NCI-H146 (cell line): Measurements from ENCODE around the gene WIZ.
"Not testable (repeated sequence)": the region's sequence is repeated elsewhere in the genome, so short reads cannot be mapped to it uniquely, and the experiment has no call there.

Experiments
- DNase-seq: peaks from one replicate; lab custom pipeline; 2025; lab: John Stamatoyannopoulos, UW

WIZ gene

DNA sequence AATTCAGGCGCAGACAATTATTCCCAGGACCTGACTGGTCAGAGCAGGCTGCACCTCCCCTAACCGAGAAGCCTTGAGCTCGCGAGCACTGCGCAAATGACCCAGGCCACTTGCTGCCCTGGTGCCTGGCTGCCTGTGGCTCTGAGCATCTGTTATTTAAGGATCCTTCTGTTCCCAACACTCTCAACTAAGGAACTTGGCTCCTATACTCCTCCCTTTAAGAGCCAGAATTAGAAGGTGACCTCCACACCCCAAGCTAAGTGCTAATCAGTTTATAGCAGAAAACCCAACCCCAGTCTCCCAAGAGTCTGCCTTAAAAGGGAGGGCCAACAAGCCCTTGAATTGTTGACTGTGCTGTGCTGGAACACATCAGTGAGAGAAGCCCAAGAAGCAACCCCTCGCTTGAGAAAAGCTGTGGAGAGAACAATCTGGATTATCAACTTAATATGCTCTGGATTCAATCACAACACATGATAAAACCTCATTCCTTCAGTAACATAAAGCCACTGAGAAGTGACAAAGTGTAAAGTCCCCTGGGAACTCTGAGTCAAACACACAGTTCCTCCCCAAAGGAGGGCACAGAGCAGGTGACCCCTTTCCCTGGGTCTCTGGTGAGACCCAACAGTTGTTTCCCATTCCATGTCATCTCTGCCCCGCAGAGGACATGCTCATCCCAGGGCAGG lies 45.5 kb downstream of the WIZ start:
- DNase-seq: no peak

DNA sequence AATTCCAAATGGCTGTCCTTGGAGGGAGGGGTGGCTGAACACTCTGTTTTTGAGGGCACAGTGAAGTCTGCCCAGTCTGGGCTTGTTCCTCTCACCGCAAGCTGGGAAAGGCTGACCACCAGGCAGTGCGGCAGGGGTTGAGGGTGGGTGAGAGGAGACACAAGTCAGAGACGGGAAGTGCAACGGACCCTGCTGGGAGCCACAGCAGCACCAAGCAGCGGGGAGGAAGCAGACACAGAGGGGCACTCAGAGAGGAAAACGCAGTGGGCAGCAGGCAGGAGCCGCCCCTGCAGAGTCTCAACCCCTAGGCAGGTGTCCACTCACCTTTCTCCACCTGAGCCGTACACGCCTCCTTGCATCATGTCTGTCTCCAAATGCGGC lies 46.6 kb downstream of the WIZ start:
- no peak for DNase-seq

GRCh38 chr19:15402411-15403150 lies 47.2 kb downstream of the WIZ start:
- no peak for DNase-seq

- DNase-seq: no peak
Observed at GRCh38 chr19:15401397-15401710, 48.4 kb downstream of the WIZ start.

DNA sequence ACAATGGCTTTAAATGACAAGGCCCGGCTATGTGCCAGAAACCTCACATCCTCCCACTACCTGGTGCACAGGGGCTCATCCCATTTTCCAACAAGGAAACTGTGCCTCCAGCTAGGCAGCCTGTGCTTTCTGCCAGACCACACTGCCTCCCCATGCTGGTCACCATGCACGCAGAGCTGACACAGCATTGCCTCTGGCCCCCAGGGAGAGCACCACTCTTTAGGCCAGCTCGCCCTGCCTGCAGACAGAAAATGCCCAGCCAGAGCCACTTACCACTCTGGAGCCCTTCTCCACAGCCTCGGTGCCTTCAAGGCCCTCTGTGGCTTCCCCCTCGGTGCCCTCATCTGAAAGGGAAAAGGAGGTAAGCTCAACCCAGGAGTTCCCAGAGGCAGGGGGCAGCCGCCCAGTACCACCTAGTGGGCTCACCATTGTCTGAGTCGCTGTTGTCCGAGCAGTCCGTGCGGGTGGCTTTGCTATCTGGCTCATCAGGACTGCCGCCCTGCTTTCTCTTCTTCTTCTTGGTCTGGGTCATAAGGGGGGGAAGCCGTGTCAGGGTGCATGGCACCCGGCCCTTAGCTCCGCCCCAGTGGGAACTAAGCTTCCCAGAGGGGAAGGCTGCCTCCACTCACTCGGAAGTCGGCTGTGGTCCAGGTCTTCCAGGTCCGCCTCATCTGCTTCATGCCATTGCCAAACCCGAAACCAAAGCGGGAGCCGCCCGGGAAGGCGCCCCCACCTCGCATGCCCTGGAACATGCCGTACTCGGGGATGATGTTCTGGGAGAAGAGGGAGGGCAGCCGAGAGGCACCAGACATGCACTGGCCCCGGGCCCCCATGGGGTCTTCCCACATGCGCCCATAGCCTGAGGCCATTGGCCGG lies 49.0 kb downstream of the WIZ start:
- DNase-seq: no peak

GRCh38 chr19:15399635-15400034 lies 50.1 kb downstream of the WIZ start:
- no peak for DNase-seq

DNA sequence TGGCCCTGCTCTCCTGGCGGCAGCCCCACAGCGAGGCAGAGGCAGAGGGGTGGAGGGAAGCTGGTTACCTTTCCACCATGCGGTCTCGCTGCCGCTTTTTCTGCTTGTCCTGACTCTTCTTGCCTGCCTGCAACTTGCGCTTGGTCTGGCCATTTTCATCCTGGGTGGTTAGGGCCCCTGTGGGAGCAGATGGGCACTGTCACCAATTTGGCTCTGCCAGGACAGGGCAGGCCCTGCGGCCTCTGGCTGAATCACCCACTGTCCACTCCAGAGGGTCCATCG lies 50.6 kb downstream of the WIZ start:
- DNase-seq: no peak

- no peak for DNase-seq
Observed at GRCh38 chr19:15398501-15399233, 51.1 kb downstream of the WIZ start.

GRCh38 chr19:15397782-15398181 lies 52.0 kb downstream of the WIZ start:
- no peak for DNase-seq

GRCh38 chr19:15397236-15397635 lies 52.5 kb downstream of the WIZ start:
- no peak for DNase-seq

DNA sequence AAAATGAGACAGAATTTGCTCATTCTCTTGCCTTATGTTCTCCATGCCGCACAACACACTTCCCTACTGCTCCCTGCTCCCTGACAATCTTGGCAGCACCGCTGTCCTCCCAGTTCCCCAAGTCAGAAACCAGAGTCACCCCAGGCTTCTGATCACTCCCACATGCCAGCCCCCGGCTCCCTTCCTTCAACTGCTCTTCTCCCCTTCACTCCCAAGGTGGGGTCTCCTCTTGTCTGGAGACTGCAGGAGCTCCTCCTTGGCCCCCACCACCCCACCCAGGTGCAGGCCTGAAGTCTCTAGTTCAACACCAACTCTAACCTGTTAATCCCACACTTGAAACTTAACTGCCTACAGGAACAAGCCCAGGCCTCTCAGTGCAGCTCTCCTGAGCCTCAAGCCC lies 53.3 kb downstream of the WIZ start:
- DNase-seq: no peak

DNA sequence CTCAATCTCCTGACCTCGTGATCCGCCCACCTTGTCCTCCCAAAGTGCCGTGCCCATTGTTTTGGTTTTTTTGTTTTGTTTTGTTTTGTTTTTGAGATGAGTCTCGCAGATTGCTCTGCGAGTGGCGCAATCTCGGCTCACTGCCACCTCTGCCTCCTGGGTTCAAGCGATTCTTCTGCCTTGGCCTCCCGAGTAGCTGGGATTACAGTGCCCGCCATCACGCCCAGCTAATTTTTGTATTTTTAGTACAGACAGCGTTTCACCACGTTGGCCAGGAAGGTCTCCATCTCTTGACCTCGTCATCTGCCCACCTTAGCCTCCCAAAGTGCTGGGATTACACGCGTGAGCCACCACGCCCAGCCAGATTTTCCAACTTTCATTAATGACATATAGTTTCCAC lies 54.5 kb downstream of the WIZ start:
- not testable (repeated sequence) for DNase-seq

GRCh38 chr19:15394426-15394825 lies 55.3 kb downstream of the WIZ start:
- no peak for DNase-seq

- DNase-seq: no peak
Observed at GRCh38 chr19:15393963-15394362, 55.8 kb downstream of the WIZ start.

GRCh38 chr19:15390814-15391213 lies 58.9 kb downstream of the WIZ start:
- DNase-seq: no peak

- no peak for DNase-seq
Observed at GRCh38 chr19:15381864-15382263, 67.9 kb downstream of the WIZ start.

DNA sequence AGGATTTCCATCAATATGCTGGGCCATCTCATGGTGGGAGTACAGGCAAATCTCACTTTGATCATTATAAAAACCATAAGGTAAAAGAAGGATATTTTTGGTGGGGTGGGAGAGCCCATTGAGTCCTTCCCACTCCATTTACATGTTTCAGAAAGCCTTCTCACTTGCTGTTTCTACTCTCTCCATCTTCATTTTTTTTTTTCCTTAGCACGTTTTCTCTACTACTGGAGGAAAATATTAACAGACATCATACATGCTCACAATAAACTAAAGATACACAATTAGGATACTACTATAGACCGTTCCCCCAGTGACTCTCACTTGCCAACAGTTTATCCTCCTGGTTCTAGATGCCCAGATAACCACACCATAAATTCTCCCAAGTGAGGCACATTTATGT lies 68.3 kb downstream of the WIZ start:
- DNase-seq: no peak

DNA sequence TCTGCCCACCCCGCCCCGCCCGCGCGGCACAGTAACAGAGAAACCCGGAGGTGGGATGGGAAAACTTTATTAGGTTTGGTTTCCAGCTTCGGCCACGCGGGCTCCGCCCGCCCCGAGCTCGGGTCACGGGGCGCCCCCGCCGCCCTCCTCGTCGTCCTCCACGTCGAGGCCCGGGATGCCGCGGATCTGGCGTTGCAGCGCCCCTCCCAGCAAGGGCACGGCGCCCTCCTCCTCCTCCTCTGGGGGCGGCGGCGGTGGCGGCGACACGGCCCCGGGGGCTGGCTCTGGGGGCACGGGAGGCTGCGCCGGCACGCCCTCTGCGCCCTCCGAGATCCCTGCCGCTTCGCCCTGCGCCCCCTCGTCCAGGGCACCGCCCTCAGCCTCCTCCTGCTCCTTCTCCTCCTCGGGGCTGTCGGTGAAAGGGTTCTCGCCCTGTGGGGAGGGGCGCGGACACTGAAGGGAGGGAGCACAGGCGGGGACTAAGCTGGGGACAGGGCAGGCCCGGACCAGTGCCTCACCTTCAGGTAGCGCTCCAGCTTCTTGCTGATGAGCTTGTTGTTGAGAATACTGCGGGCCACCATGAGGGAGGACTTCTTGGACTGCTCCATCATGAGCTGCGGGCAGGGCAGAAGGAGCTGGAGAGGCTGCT lies 69.6 kb downstream of the WIZ start:
- DNase-seq: peak; percentile 84

GRCh38 chr19:15379083-15379998 lies 70.4 kb downstream of the WIZ start, which contains the start of gene AKAP8:
AKAP8 (minus strand) TSS chr19:15379787; CDS start chr19:15379731, 56 bp downstream.
- peak; percentile 99 for DNase-seq

DNA sequence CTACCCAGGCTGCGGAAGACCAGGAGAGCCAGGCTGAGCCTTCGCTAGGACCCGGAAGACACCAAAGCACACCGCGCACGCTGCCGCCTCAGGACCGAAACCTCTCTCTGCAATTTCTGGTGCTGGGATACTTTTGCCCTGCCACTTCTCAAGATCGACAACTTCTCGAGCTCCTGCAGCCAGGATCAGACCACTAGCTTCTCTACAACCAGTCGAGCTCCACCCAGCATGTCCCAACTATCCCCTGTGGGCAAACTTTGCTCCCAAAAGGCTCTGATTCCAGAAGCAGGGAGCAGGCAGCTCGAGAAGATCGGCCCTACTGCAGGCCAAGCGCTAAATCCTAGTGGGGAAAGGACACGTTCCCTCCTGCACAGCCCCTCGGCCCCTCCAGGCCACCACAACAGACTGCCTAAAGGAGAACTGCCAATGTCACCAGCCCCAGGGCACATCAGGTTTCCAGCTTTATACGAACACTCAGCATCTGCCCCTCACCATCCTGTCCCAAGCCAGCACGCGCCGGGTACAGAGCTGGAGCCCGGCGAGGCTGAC lies 71.1 kb downstream of the WIZ start:
- peak; percentile 59 for DNase-seq
